Measurements from ENCODE around the gene C1RL. TPM values are rescaled to one million over a fixed set of nuclear protein-coding genes. Genes with fewer than 3 reads are reported as not detected.

The C1RL gene
- total RNA-seq, 1 donor from 2014 or later: 58.5 TPM

GRCh38 chr12:7093486-7093885 lies 15.5 kb downstream of the C1RL start:
- Mint-ChIP-seq H3K4me1 (peaks cover 13% of the 10 kb centered on the region), H3K27ac (no peak overlapping the region), H3K27me3 (ENCODE audit: low read depth) (no peaks in the 10 kb centered on the region), H3K4me3 (no peak overlapping the region), H3K36me3 (peaks cover 8% of the 10 kb centered on the region), H3K9me3 (no peaks in the 10 kb centered on the region)
- no peak for TF ChIP-seq CTCF (IDR thresholded peaks at IDR 0.05; ENCODE audit: unreplicated experiment)
- DNase-seq (ENCODE audit: low spot score in 2 of 2, unreplicated experiment in 2 of 2): no peak

- Mint-ChIP-seq H3K4me3 (no peak overlapping the region), H3K27me3 (ENCODE audit: low read depth) (no peaks in the 10 kb centered on the region), H3K36me3 (peaks cover 6% of the 10 kb centered on the region), H3K9me3 (no peaks in the 10 kb centered on the region), H3K4me1 (peaks cover 13% of the 10 kb centered on the region), H3K27ac (no peak overlapping the region)
- DNase-seq (ENCODE audit: low spot score in 2 of 2, unreplicated experiment in 2 of 2): no peak
- no peak for TF ChIP-seq CTCF (IDR thresholded peaks at IDR 0.05; ENCODE audit: unreplicated experiment)
Measured at GRCh38 chr12:7092986-7093460, 16.0 kb downstream of the C1RL start.

GRCh38 chr12:7092229-7092985 lies 16.6 kb downstream of the C1RL start, which contains the start of gene C1R:
C1R (minus strand) TSS chr12:7092445; CDS start chr12:7092388, 57 bp downstream.
- TF ChIP-seq CTCF (IDR thresholded peaks at IDR 0.05; ENCODE audit: unreplicated experiment): peak; percentile 89
- Mint-ChIP-seq H3K4me1 (peaks cover 13% of the 10 kb centered on the region), H3K27me3 (ENCODE audit: low read depth) (no peaks in the 10 kb centered on the region), H3K36me3 (peaks cover 6% of the 10 kb centered on the region), H3K9me3 (no peaks in the 10 kb centered on the region), H3K27ac (peak within 1 kb of the TSS; percentile 68), H3K4me3 (peak within 1 kb of the TSS; percentile 80)
- DNase-seq (ENCODE audit: low spot score in 2 of 2, unreplicated experiment in 2 of 2): peak; percentile 31 to 81

GRCh38 chr12:7091660-7092228 lies 17.3 kb downstream of the C1RL start:
- no peaks in the 10 kb centered on the region for H3K27me3 Mint-ChIP-seq (ENCODE audit: low read depth)
- H3K4me3 Mint-ChIP-seq: peak overlapping the region; percentile 80
- H3K27ac Mint-ChIP-seq: peak overlapping the region; percentile 68
- H3K36me3 Mint-ChIP-seq: peaks cover 9% of the 10 kb centered on the region
- H3K9me3 Mint-ChIP-seq: no peaks in the 10 kb centered on the region
- H3K4me1 Mint-ChIP-seq: peaks cover 13% of the 10 kb centered on the region
- TF ChIP-seq CTCF (IDR thresholded peaks at IDR 0.05; ENCODE audit: unreplicated experiment): no peak
- no peak for DNase-seq (ENCODE audit: low spot score in 2 of 2, unreplicated experiment in 2 of 2)

GRCh38 chr12:7091171-7091570 lies 17.8 kb downstream of the C1RL start:
- no peak for TF ChIP-seq CTCF (IDR thresholded peaks at IDR 0.05; ENCODE audit: unreplicated experiment)
- H3K27ac Mint-ChIP-seq: peak overlapping the region; percentile 25
- H3K4me1 Mint-ChIP-seq: peaks cover 13% of the 10 kb centered on the region
- no peaks in the 10 kb centered on the region for H3K27me3 Mint-ChIP-seq (ENCODE audit: low read depth)
- H3K9me3 Mint-ChIP-seq: no peaks in the 10 kb centered on the region
- DNase-seq (ENCODE audit: low spot score in 2 of 2, unreplicated experiment in 2 of 2): no peak
- H3K36me3 Mint-ChIP-seq: peaks cover 9% of the 10 kb centered on the region
- H3K4me3 Mint-ChIP-seq: peak overlapping the region; percentile 20

Data from mesothelial cell of epicardium (in vitro differentiated cells).